ENCODE measurements around the gene MAD1L1. TPM values are rescaled to one million over a fixed set of nuclear protein-coding genes. Genes with fewer than 3 reads are reported as not detected.

The MAD1L1 gene
- total RNA-seq, 2 donors from 2014 or later: 59.1 to 61.4 TPM

GRCh38 chr7:2150445-2150815, 82.3 kb downstream of the MAD1L1 start:
- no peak overlapping the region for H3K4me3 Mint-ChIP-seq
- Histone ChIP-seq H3K4me3 (ENCODE audit: low read length) (no peak overlapping the region), H3K36me3 (ENCODE audit: control insufficient read depth, insufficient read depth, low read length) (peaks cover 11% of the 10 kb centered on the region), H3K9ac (ENCODE audit: extremely low read depth, low read length, poor library complexity, severe bottlenecking) (no peak overlapping the region), H3K4me1 (ENCODE audit: control insufficient read depth, insufficient read depth, low read length) (no peaks in the 10 kb centered on the region), H3K9me3 (ENCODE audit: control insufficient read depth, low read length) (no peaks in the 10 kb centered on the region), H3K27me3 (ENCODE audit: control insufficient read depth, insufficient read depth, low read length, poor library complexity, severe bottlenecking) (no peaks in the 10 kb centered on the region), H3K27ac (ENCODE audit: low read depth, low read length) (no peak overlapping the region)
- DNase-seq: no peak
- 81 to 88% methylated on average over 3 to 10 of the region's 10 CpGs for WGBS, 2 experiments (ENCODE audit: insufficient coverage in 1 of 2, insufficient read length in 1 of 2)
- H3K27me3 Mint-ChIP-seq (ENCODE audit: insufficient read depth): no peaks in the 10 kb centered on the region
- peaks cover 2% of the 10 kb centered on the region for H3K4me1 Mint-ChIP-seq
- TF ChIP-seq CTCF (conservative IDR thresholded peaks at IDR 0.05): no peak
- no peaks in the 10 kb centered on the region for H3K9me3 Mint-ChIP-seq
- H3K27ac Mint-ChIP-seq: peak overlapping the region; percentile 33
- peaks cover 31% of the 10 kb centered on the region for H3K36me3 Mint-ChIP-seq (ENCODE audit: low read depth)

- DNase-seq: no peak
- TF ChIP-seq CTCF (conservative IDR thresholded peaks at IDR 0.05): no peak
- Histone ChIP-seq H3K9me3 (ENCODE audit: control insufficient read depth, low read length) (no peaks in the 10 kb centered on the region), H3K4me3 (ENCODE audit: low read length) (no peak overlapping the region), H3K27me3 (ENCODE audit: control insufficient read depth, insufficient read depth, low read length, poor library complexity, severe bottlenecking) (no peaks in the 10 kb centered on the region), H3K9ac (ENCODE audit: extremely low read depth, low read length, poor library complexity, severe bottlenecking) (no peak overlapping the region), H3K36me3 (ENCODE audit: control insufficient read depth, insufficient read depth, low read length) (peaks cover 14% of the 10 kb centered on the region), H3K4me1 (ENCODE audit: control insufficient read depth, insufficient read depth, low read length) (no peaks in the 10 kb centered on the region), H3K27ac (ENCODE audit: low read depth, low read length) (no peak overlapping the region)
- H3K27ac Mint-ChIP-seq: peak overlapping the region; percentile 33
- no peak overlapping the region for H3K4me3 Mint-ChIP-seq
- H3K4me1 Mint-ChIP-seq: peaks cover 2% of the 10 kb centered on the region
- 93 to 95% methylated on average over 22 to 29 of the region's 29 CpGs for WGBS, 2 experiments (ENCODE audit: insufficient coverage in 1 of 2, insufficient read length in 1 of 2)
- peaks cover 29% of the 10 kb centered on the region for H3K36me3 Mint-ChIP-seq (ENCODE audit: low read depth)
- H3K9me3 Mint-ChIP-seq: no peaks in the 10 kb centered on the region
- H3K27me3 Mint-ChIP-seq (ENCODE audit: insufficient read depth): no peaks in the 10 kb centered on the region
Measured at GRCh38 chr7:2149672-2150444, 82.9 kb downstream of the MAD1L1 start.

GRCh38 chr7:2148814-2149213, 83.9 kb downstream of the MAD1L1 start:
- 93% methylated on average over 7 of the region's 7 CpGs for WGBS, 2 experiments (ENCODE audit: insufficient coverage in 1 of 2, insufficient read length in 1 of 2)
- H3K27me3 ChIP-seq (ENCODE audit: control insufficient read depth, insufficient read depth, low read length, poor library complexity, severe bottlenecking): no peaks in the 10 kb centered on the region
- H3K27ac ChIP-seq (ENCODE audit: low read depth, low read length): no peak overlapping the region
- H3K4me3 ChIP-seq (ENCODE audit: low read length): no peak overlapping the region
- H3K4me1 ChIP-seq (ENCODE audit: control insufficient read depth, insufficient read depth, low read length): no peaks in the 10 kb centered on the region
- no peak overlapping the region for H3K4me3 Mint-ChIP-seq
- H3K9me3 Mint-ChIP-seq: no peaks in the 10 kb centered on the region
- no peak for DNase-seq
- H3K27ac Mint-ChIP-seq: peak overlapping the region; percentile 77
- H3K36me3 ChIP-seq (ENCODE audit: control insufficient read depth, insufficient read depth, low read length): peaks cover 14% of the 10 kb centered on the region
- TF ChIP-seq CTCF (conservative IDR thresholded peaks at IDR 0.05): no peak
- H3K9ac ChIP-seq (ENCODE audit: extremely low read depth, low read length, poor library complexity, severe bottlenecking): no peak overlapping the region
- no peaks in the 10 kb centered on the region for H3K9me3 ChIP-seq (ENCODE audit: control insufficient read depth, low read length)
- peaks cover 2% of the 10 kb centered on the region for H3K4me1 Mint-ChIP-seq
- peaks cover 29% of the 10 kb centered on the region for H3K36me3 Mint-ChIP-seq (ENCODE audit: low read depth)
- no peaks in the 10 kb centered on the region for H3K27me3 Mint-ChIP-seq (ENCODE audit: insufficient read depth)

All from endodermal cell (in vitro differentiated cells).